Neural cell (in vitro differentiated cells): ENCODE results near the gene SNX7. TPM values are rescaled to one million over a fixed set of nuclear protein-coding genes. Genes with fewer than 3 reads are reported as not detected.

Experiments used
- H2AFZ ChIP-seq: fragments of 200-600, 300-800 bp; sonication (generic), shearing (Covaris generic); 2 replicates; pipeline ENCODE4 v1.6.0; 2014; ENCODE audit warnings: low read depth, mild to moderate bottlenecking, antibody characterized with exemption, low read length, moderate library complexity
- H3F3A ChIP-seq: fragments of 200-600 bp; shearing (Covaris generic); 2 replicates; pipeline ENCODE4 v1.6.1; 2016; ENCODE audit warnings: mild to moderate bottlenecking, moderate library complexity, mixed read lengths, antibody characterized with exemption, low read length; ENCODE audit not compliant: insufficient read depth, poor library complexity, severe bottlenecking
- H3K27ac ChIP-seq: fragments of 200-600, 300-800 bp; sonication (generic), shearing (Covaris generic); 2 replicates; pipeline ENCODE4 v1.5.1; 2014; ENCODE audit warnings: mild to moderate bottlenecking, low read length, moderate library complexity
- H3K27me3 ChIP-seq: fragments of 300-800, 200-600 bp; sonication (generic), shearing (Covaris generic); 2 replicates; pipeline ENCODE4 v1.6.0; 2014; ENCODE audit warnings: mild to moderate bottlenecking, low read depth, low read length, moderate library complexity; ENCODE audit not compliant: insufficient read depth
- H3K36me3 ChIP-seq: fragments of 300-800, 200-600 bp; sonication (generic), shearing (Covaris generic); 2 replicates; pipeline ENCODE4 v1.5.1; 2014; ENCODE audit warnings: mild to moderate bottlenecking, antibody characterized with exemption, low read length, moderate library complexity; ENCODE audit not compliant: insufficient read depth
- H3K4me2 ChIP-seq: fragments of 300-800, 200-600 bp; sonication (generic), shearing (Covaris generic); 2 replicates; pipeline ENCODE4 v1.6.0; 2014; ENCODE audit warnings: mild to moderate bottlenecking, low read length
- H3K4me3 ChIP-seq: fragments of 300-800, 200-600 bp; sonication (generic), shearing (Covaris generic); 2 replicates; pipeline ENCODE4 v1.5.1; 2014; ENCODE audit warnings: mild to moderate bottlenecking, low read length, moderate library complexity
- H3K79me2 ChIP-seq: fragments of 200-600 bp; shearing (Covaris generic); replicated peaks from 2 replicates; pipeline ENCODE4 v1.6.0; 2014; ENCODE audit warnings: mild to moderate bottlenecking, low read length, moderate library complexity; ENCODE audit not compliant: insufficient read depth
- H3K9ac ChIP-seq: fragments of 300-800, 200-600 bp; sonication (generic), shearing (Covaris generic); 2 replicates; pipeline ENCODE4 v1.6.1; 2016; ENCODE audit warnings: mild to moderate bottlenecking, low read length, mixed read lengths
- H3K9me2 ChIP-seq: fragments of 200-600 bp; shearing (Covaris generic); 2 replicates; pipeline ENCODE4 v1.6.1; 2016; ENCODE audit warnings: mild to moderate bottlenecking, low read length, mixed read lengths; ENCODE audit not compliant: insufficient read depth
- H3K9me3 ChIP-seq: fragments of 200-600, 300-800 bp; sonication (generic), shearing (Covaris generic); 2 replicates; pipeline ENCODE4 v1.6.1; 2016; ENCODE audit warnings: mild to moderate bottlenecking, mixed run types, low read length, moderate library complexity, mixed read lengths
- H4K20me1 ChIP-seq: fragments of 200-600 bp; shearing (Covaris generic); 2 replicates; pipeline ENCODE4 v1.6.1; 2016; ENCODE audit warnings: mild to moderate bottlenecking, mixed run types; ENCODE audit not compliant: insufficient read depth
- EP300 ChIP-seq: fragments of 450-650 bp; conservative IDR thresholded peaks from 2 replicates; pipeline ENCODE4 v1.6.1; 2014; ENCODE audit warnings: antibody characterized with exemption, mild to moderate bottlenecking, moderate library complexity; ENCODE audit not compliant: poor library complexity, severe bottlenecking
- EZH2 ChIP-seq: fragments of 200-600, 300-800 bp; shearing (Covaris generic), sonication (generic); IDR thresholded peaks from 2 replicates; pipeline ENCODE4 v1.6.1; 2014; ENCODE audit warnings: antibody characterized with exemption, low read length, borderline replicate concordance, mild to moderate bottlenecking; ENCODE audit not compliant: insufficient read depth, poor library complexity, severe bottlenecking
- MXI1 ChIP-seq: fragments of 450-650 bp; conservative IDR thresholded peaks from 2 replicates; pipeline ENCODE4 v1.6.1; 2014; ENCODE audit warnings: antibody characterized with exemption, mild to moderate bottlenecking; ENCODE audit not compliant: poor library complexity, severe bottlenecking
- POLR2AphosphoS5 ChIP-seq: IDR thresholded peaks from 2 replicates; pipeline ENCODE4 v1.6.1; 2012
- RAD21 ChIP-seq: fragments of 450-650 bp; conservative IDR thresholded peaks from 2 replicates; pipeline ENCODE4 v1.6.1; 2014; ENCODE audit warnings: antibody characterized with exemption, mild to moderate bottlenecking, moderate library complexity
- SMC3 ChIP-seq: fragments of 450-650 bp; conservative IDR thresholded peaks from 2 replicates; pipeline ENCODE4 v1.6.1; 2014; ENCODE audit warnings: antibody characterized with exemption, mild to moderate bottlenecking, moderate library complexity; ENCODE audit not compliant: poor library complexity
- TAF1 ChIP-seq: IDR thresholded peaks from 2 replicates; pipeline ENCODE4 v1.6.1; 2012; ENCODE audit warnings: low read depth
- polyA plus RNA-seq: library from polyadenylated mRNA; depleted of rRNA; stranded (reverse); fragments of >200 nt; gene quantifications from 2 replicates; pipeline ENCODE4 v1.2.3, GENCODE V29; 2014
- TF ChIP-seq, protein P1 (sequence below): fragments of 450-650 bp; IDR thresholded peaks from 2 replicates; pipeline ENCODE4 v1.5.1; 2014; ENCODE audit warnings: antibody characterized with exemption, mild to moderate bottlenecking, moderate library complexity; ENCODE audit not compliant: poor library complexity, severe bottlenecking
- TF ChIP-seq, protein P2 (sequence below): IDR thresholded peaks from 2 replicates; pipeline ENCODE4 v1.6.1; 2012; ENCODE audit warnings: borderline replicate concordance

Gene SNX7
- polyA plus RNA-seq, 1 donor from 2014 or later, result 7.5 TPM

DNA sequence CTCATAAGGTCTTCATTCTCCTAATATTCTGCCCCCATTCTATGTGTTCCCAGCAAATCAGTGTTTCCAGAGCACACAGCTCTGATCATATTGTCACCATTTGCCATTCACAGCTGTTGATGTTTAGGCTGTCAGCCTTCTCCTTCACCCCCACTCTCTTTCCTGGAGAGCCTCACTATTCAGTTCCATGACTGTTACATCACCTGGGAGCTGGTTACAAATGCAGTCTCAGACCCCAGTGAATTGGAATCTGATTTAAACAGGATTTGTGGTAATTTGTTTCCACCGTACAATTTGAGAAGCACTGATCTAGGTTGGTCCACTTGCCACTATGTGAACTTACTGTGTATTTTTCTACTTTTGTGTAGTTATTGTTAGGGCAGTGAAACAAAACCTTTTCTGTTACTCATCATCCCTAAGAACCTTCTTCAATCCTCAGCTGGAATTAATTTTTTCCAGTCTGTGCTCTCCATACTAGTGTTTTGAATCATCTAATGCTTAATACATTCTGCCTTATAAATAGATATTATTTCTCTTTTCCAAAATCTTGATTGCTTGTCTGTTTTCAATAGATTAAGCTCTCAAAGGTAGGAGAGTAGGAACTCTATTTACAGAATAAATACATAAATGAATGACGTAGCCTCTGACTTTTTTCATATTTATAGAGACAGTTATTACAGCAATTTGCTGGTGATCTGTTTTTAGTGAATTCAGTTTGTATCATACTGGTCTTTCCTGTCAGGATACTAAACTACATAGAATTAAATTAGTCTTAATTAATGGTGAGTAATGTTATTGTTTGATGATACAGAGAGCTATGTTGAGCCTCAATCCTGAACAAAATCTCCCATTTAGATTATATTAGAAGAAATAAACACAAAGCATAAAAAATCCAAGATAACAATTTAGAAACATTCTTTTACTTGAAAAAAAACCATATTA, 8.1 kb downstream of the SNX7 start:
- H3K4me2 ChIP-seq, result no peak overlapping the region

GRCh38 chr1:98672189-98672588, 10.7 kb downstream of the SNX7 start:
- H3K9me2 ChIP-seq, result no peaks in the 10 kb centered on the region
- H3K9me3 ChIP-seq, result no peaks in the 10 kb centered on the region
- H3K36me3 ChIP-seq, result no peaks in the 10 kb centered on the region
- no peaks in the 10 kb centered on the region for H3F3A ChIP-seq
- H3K27ac ChIP-seq, result no peak overlapping the region
- TF ChIP-seq POLR2AphosphoS5 (no peak), MXI1 (no peak), EZH2 (no peak), SMC3 (no peak), EP300 (no peak), RAD21 (no peak), TAF1 (no peak)
- TF ChIP-seq, protein P1, sequence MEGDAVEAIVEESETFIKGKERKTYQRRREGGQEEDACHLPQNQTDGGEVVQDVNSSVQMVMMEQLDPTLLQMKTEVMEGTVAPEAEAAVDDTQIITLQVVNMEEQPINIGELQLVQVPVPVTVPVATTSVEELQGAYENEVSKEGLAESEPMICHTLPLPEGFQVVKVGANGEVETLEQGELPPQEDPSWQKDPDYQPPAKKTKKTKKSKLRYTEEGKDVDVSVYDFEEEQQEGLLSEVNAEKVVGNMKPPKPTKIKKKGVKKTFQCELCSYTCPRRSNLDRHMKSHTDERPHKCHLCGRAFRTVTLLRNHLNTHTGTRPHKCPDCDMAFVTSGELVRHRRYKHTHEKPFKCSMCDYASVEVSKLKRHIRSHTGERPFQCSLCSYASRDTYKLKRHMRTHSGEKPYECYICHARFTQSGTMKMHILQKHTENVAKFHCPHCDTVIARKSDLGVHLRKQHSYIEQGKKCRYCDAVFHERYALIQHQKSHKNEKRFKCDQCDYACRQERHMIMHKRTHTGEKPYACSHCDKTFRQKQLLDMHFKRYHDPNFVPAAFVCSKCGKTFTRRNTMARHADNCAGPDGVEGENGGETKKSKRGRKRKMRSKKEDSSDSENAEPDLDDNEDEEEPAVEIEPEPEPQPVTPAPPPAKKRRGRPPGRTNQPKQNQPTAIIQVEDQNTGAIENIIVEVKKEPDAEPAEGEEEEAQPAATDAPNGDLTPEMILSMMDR, result no peak
- TF ChIP-seq, protein P2, sequence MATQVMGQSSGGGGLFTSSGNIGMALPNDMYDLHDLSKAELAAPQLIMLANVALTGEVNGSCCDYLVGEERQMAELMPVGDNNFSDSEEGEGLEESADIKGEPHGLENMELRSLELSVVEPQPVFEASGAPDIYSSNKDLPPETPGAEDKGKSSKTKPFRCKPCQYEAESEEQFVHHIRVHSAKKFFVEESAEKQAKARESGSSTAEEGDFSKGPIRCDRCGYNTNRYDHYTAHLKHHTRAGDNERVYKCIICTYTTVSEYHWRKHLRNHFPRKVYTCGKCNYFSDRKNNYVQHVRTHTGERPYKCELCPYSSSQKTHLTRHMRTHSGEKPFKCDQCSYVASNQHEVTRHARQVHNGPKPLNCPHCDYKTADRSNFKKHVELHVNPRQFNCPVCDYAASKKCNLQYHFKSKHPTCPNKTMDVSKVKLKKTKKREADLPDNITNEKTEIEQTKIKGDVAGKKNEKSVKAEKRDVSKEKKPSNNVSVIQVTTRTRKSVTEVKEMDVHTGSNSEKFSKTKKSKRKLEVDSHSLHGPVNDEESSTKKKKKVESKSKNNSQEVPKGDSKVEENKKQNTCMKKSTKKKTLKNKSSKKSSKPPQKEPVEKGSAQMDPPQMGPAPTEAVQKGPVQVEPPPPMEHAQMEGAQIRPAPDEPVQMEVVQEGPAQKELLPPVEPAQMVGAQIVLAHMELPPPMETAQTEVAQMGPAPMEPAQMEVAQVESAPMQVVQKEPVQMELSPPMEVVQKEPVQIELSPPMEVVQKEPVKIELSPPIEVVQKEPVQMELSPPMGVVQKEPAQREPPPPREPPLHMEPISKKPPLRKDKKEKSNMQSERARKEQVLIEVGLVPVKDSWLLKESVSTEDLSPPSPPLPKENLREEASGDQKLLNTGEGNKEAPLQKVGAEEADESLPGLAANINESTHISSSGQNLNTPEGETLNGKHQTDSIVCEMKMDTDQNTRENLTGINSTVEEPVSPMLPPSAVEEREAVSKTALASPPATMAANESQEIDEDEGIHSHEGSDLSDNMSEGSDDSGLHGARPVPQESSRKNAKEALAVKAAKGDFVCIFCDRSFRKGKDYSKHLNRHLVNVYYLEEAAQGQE, result no peak
- H3K79me2 ChIP-seq, result no peaks in the 10 kb centered on the region
- no peaks in the 10 kb centered on the region for H4K20me1 ChIP-seq
- H3K4me3 ChIP-seq, result no peak overlapping the region
- no peaks in the 10 kb centered on the region for H3K27me3 ChIP-seq
- no peak overlapping the region for H3K9ac ChIP-seq
- H2AFZ ChIP-seq, result no peak overlapping the region
- no peak overlapping the region for H3K4me2 ChIP-seq

More for the DNA sequence above, 8.1 kb downstream of the SNX7 start:
- no peak overlapping the region for H3K27ac ChIP-seq
- peak overlapping the region; percentile 8 for H3K4me3 ChIP-seq
- H3K9me2 ChIP-seq, result no peaks in the 10 kb centered on the region
- no peaks in the 10 kb centered on the region for H3K36me3 ChIP-seq
- no peaks in the 10 kb centered on the region for H3K27me3 ChIP-seq
- H3K9me3 ChIP-seq, result no peaks in the 10 kb centered on the region
- peak; percentile 20 for TF ChIP-seq POLR2AphosphoS5
- TF ChIP-seq, protein P2, result no peak
- TF ChIP-seq EP300, result peak; percentile 37
- H3F3A ChIP-seq, result no peaks in the 10 kb centered on the region
- H3K79me2 ChIP-seq, result no peaks in the 10 kb centered on the region
- H3K9ac ChIP-seq, result no peak overlapping the region
- no peak overlapping the region for H2AFZ ChIP-seq
- H4K20me1 ChIP-seq, result no peaks in the 10 kb centered on the region
